Activated T-cell treated with anti-CD3 and anti-CD28 coated beads, Interleukin-2, amount 50 U/mL, for 4 hours (primary cell): ENCODE measurements around the gene PIGL. TPM values are rescaled to one million over a fixed set of nuclear protein-coding genes. Genes with fewer than 3 reads are reported as not detected.
A peak's percentile ranks its signal among the peaks of the same experiment; 100 is the strongest.
"Not testable (repeated sequence)": the region's sequence is repeated elsewhere in the genome, so short reads cannot be mapped to it uniquely, and the experiment has no call there.

ENCODE experiments used
- ATAC-seq, 2 donors: fragments of 200-7000 bp; cut with Tn5 transposase; one replicate each; pipeline ENCODE4 v1.10.0; 2021
- DNase-seq: peaks from one replicate; pipeline ENCODE4 v3.0.0-alpha.2; 2020
- H3K27me3 Mint-ChIP-seq: one replicate; pipeline ENCODE4 v1.8.0; 2021; ENCODE audit warnings: low read depth, mixed read lengths
- H3K36me3 Mint-ChIP-seq: one replicate; pipeline ENCODE4 v1.8.0; 2022; ENCODE audit warnings: mixed read lengths; ENCODE audit not compliant: insufficient read depth
- H3K4me1 Mint-ChIP-seq: one replicate; pipeline ENCODE4 v1.8.0; 2021; ENCODE audit warnings: low read depth, mixed read lengths
- H3K4me3 Mint-ChIP-seq: one replicate; pipeline ENCODE4 v1.8.0; 2021; ENCODE audit warnings: mild to moderate bottlenecking, moderate library complexity, mixed read lengths
- H3K9me3 Mint-ChIP-seq: one replicate; pipeline ENCODE4 v1.8.0; 2021; ENCODE audit warnings: mixed read lengths
- total RNA-seq, 3 donors: library from RNA; stranded (reverse); gene quantifications; one replicate each; pipeline ENCODE4 v1.2.1, GENCODE V29; 2021

Gene PIGL
- total RNA-seq, 3 donors from 2014 or later, result 32.7 to 44.7 (median 35.0) TPM

GRCh38 chr17:16211590-16211989, 5.4 kb upstream of the PIGL start:
- DNase-seq, result no peak
- no peaks in the 10 kb centered on the region for H3K9me3 Mint-ChIP-seq
- no peak overlapping the region for H3K4me3 Mint-ChIP-seq
- no peak for ATAC-seq
- H3K4me1 Mint-ChIP-seq, result peaks cover 47% of the 10 kb centered on the region
- no peaks in the 10 kb centered on the region for H3K27me3 Mint-ChIP-seq
- H3K36me3 Mint-ChIP-seq, result no peaks in the 10 kb centered on the region

- Mint-ChIP-seq H3K27me3 (no peaks in the 10 kb centered on the region), H3K36me3 (no peaks in the 10 kb centered on the region), H3K4me1 (peaks cover 47% of the 10 kb centered on the region), H3K4me3 (peak overlapping the region; percentile 97), H3K9me3 (no peaks in the 10 kb centered on the region)
- ATAC-seq, result no peak
- no peak for DNase-seq
Observed at GRCh38 chr17:16212793-16213192, 4.2 kb upstream of the PIGL start.

- Mint-ChIP-seq H3K9me3 (no peaks in the 10 kb centered on the region), H3K36me3 (no peaks in the 10 kb centered on the region), H3K27me3 (no peaks in the 10 kb centered on the region), H3K4me1 (peaks cover 45% of the 10 kb centered on the region), H3K4me3 (peak overlapping the region; percentile 97)
- ATAC-seq, result no peak
- DNase-seq, result no peak
Observed at GRCh38 chr17:16214190-16215001, 2.6 kb upstream of the PIGL start.

DNA sequence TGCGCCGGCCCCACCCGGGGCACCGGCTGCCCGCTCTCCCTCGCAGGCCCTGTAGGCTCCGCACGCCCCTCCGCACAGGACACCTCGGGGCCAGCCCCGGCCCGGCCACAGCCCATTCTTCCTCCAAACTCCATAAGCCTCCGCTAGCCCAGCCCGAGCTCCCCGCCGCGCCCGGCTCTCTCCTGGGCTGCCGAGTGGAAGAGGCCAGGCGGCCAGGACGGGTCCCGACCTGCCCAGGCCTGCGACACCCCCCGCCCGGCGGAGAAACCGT, 2.1 kb upstream of the PIGL start:
- Mint-ChIP-seq H3K4me3 (peak overlapping the region; percentile 97), H3K4me1 (peaks cover 45% of the 10 kb centered on the region)

DNA sequence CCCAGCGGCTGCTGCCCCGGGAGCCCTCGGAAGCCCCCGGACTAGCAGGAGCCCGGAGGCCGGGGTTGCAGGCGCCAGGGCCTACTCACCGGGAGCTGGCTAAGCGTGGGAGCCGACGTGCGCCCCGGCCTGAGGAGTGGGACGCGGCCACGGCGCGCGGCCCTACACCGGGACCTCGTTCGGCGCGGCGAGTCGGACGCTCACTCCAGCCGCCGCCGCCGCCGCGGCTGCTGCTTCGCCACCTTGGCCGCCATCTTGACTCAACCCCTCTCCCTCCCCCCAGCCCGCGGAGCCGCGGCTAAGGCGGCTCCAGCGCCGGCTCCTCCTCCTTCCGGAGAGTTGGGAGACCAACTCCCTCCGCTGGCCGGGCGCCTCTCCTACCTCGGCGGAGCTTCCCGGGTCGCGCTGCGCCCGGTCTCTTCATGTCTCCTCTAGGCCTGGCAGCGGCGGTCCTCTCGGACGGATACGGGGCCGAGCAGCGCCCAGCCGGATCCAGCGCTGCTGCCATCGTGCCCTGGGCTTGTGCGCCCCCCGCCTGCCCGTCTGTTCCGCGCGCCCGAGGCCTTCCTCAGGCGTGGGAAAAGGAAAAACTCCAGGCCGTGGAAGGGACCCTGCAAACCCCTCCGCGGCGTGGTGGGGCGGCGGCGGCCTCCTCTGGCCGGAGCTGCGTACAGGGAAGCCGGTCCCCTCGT, 1.6 kb upstream of the PIGL start, which contains the start of gene NCOR1:
TSS of gene NCOR1 (minus strand) at position 262 of the 692 bp plus-strand sequence. CDS start 20,965 bp downstream, outside the sequence.
- H3K27me3 Mint-ChIP-seq, result no peaks in the 10 kb centered on the region
- H3K36me3 Mint-ChIP-seq, result no peaks in the 10 kb centered on the region
- peak within 1 kb of the TSS; percentile 97 for H3K4me3 Mint-ChIP-seq
- DNase-seq (peak; percentile 83), ATAC-seq (peak; percentile 91 to 93)
- H3K9me3 Mint-ChIP-seq, result no peaks in the 10 kb centered on the region
- H3K4me1 Mint-ChIP-seq, result peaks cover 45% of the 10 kb centered on the region

More for the DNA sequence above, 2.1 kb upstream of the PIGL start:
- Mint-ChIP-seq H3K36me3 (no peaks in the 10 kb centered on the region), H3K9me3 (no peaks in the 10 kb centered on the region), H3K27me3 (no peaks in the 10 kb centered on the region)
- peak; percentile 14 for DNase-seq
- ATAC-seq, result peak; percentile 44 to 47

- DNase-seq (peak; percentile 11), ATAC-seq (peak in 1 of 2 donors; percentile 0)
- H3K4me3 Mint-ChIP-seq, result peak overlapping the region; percentile 97
- no peaks in the 10 kb centered on the region for H3K27me3 Mint-ChIP-seq
- no peaks in the 10 kb centered on the region for H3K36me3 Mint-ChIP-seq
- no peaks in the 10 kb centered on the region for H3K9me3 Mint-ChIP-seq
- peaks cover 45% of the 10 kb centered on the region for H3K4me1 Mint-ChIP-seq
Observed at GRCh38 chr17:16215965-16216316, 1.1 kb upstream of the PIGL start.

GRCh38 chr17:16216341-16217001, 539 bp upstream of the PIGL start:
- not testable (repeated sequence) for H3K9me3 Mint-ChIP-seq, DNase-seq, H3K27me3 Mint-ChIP-seq, ATAC-seq, H3K36me3 Mint-ChIP-seq
- H3K4me3 Mint-ChIP-seq, result peak overlapping the region; percentile 97
- peaks cover 42% of the 10 kb centered on the region for H3K4me1 Mint-ChIP-seq

DNA sequence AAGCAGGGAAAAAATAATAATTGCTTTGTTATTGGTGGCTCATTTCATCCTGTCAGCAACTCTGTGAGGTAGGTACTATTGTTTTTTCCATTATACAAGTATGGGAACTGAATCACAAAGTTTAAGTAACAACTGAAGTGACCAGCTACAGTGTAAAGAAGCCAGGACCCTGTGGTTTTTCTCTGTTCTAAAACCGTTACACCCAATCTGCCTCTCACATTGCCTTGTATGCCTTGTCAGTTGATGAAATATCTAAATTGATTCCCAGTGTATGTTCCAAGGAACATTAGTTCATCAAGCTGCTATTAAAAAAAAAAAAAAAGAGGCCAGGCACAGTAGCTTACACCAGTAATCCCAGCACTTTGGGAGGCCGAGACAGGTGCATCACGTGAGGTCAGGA, 5.4 kb downstream of the PIGL start:
- H3K9me3 Mint-ChIP-seq, result no peaks in the 10 kb centered on the region

GRCh38 chr17:16229912-16230561, 13.0 kb downstream of the PIGL start:
- Mint-ChIP-seq H3K36me3 (peaks cover 13% of the 10 kb centered on the region), H3K4me1 (peaks cover 24% of the 10 kb centered on the region), H3K4me3 (peak overlapping the region; percentile 48)
- not testable (repeated sequence) for H3K27me3 Mint-ChIP-seq, H3K9me3 Mint-ChIP-seq, ATAC-seq, DNase-seq

More for the DNA sequence above, 5.4 kb downstream of the PIGL start:
- Mint-ChIP-seq H3K27me3 (no peaks in the 10 kb centered on the region), H3K4me1 (peaks cover 11% of the 10 kb centered on the region), H3K4me3 (no peak overlapping the region), H3K36me3 (no peaks in the 10 kb centered on the region)
- DNase-seq (no peak), ATAC-seq (no peak)

GRCh38 chr17:16232391-16232790, 15.4 kb downstream of the PIGL start:
- peaks cover 20% of the 10 kb centered on the region for H3K4me1 Mint-ChIP-seq
- no peaks in the 10 kb centered on the region for H3K27me3 Mint-ChIP-seq
- no peak for DNase-seq
- H3K9me3 Mint-ChIP-seq, result no peaks in the 10 kb centered on the region
- no peak for ATAC-seq
- no peak overlapping the region for H3K4me3 Mint-ChIP-seq
- peaks cover 19% of the 10 kb centered on the region for H3K36me3 Mint-ChIP-seq

DNA sequence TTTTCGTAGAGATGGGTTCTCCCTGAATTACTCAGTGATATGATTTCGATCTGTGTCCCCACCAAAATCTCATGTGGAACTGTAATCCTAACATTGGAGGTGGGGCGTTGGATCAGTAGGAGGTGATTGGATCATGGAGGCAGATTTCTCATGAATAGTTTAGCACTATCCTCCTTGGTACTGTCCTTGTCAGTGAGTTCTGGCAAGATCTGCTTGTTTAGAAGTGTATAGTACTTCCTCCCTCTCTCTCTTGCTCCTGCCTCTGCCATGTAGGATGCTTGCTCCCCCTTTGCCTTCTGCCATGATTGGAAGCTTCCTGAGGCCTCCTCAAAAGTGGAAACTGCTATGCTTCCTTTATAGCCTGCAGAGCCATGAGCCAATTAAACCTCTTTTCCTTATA, 22.9 kb downstream of the PIGL start:
- no peak for DNase-seq
- no peak for ATAC-seq
- Mint-ChIP-seq H3K36me3 (peaks cover 20% of the 10 kb centered on the region), H3K27me3 (no peaks in the 10 kb centered on the region), H3K4me1 (peaks cover 5% of the 10 kb centered on the region), H3K4me3 (no peak overlapping the region), H3K9me3 (no peaks in the 10 kb centered on the region)

DNA sequence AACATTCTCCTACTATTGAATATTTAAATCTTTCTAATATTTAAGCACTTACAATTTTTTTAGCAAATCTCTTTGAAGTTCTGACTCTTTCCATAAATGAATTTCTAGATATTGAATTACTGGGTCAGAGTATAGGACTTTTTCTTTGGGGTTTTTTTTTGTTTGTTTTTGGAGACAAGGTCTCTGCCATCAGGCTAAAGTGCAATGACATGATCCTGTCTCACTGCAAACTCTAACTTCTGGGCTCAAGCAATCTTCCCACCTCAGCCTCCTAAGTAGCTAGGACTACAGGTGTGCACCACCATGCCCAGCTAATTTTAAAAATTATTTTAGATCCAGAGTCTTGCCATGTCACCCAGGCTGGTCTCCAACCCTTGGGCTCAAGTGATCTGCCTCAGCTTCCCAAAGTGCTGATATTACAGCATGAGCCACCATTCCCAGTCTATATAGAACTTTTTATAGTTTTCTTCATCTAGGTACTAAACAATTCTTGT, 24.9 kb downstream of the PIGL start:
- Mint-ChIP-seq H3K27me3 (no peaks in the 10 kb centered on the region), H3K9me3 (no peaks in the 10 kb centered on the region), H3K4me1 (peaks cover 5% of the 10 kb centered on the region), H3K4me3 (no peak overlapping the region), H3K36me3 (peaks cover 14% of the 10 kb centered on the region)
- DNase-seq, result no peak
- ATAC-seq, result no peak

DNA sequence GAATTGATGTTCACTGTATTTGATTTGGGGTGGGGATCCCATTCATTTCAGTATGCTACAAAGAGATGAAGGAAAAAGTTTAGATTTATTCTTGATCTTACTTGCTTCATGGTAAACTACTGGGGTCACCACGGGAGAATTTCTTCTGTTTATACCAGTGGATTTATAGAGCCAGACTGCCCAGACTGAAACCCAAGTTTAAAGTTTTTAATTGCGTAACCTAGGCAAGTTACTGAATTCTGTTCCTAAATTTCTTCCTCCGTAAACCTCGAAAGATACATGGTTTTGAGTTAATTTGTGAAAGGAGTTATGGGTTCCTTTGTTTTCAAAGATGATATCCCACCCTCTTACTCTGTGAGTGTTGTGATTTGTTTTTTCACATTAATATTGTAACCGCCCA, 26.4 kb downstream of the PIGL start:
- no peak for ATAC-seq
- peaks cover 21% of the 10 kb centered on the region for H3K36me3 Mint-ChIP-seq
- no peak for DNase-seq
- no peak overlapping the region for H3K4me3 Mint-ChIP-seq
- H3K9me3 Mint-ChIP-seq, result no peaks in the 10 kb centered on the region
- H3K4me1 Mint-ChIP-seq, result peaks cover 5% of the 10 kb centered on the region
- H3K27me3 Mint-ChIP-seq, result no peaks in the 10 kb centered on the region
